ENCODE results near the gene CDK19.

DNA sequence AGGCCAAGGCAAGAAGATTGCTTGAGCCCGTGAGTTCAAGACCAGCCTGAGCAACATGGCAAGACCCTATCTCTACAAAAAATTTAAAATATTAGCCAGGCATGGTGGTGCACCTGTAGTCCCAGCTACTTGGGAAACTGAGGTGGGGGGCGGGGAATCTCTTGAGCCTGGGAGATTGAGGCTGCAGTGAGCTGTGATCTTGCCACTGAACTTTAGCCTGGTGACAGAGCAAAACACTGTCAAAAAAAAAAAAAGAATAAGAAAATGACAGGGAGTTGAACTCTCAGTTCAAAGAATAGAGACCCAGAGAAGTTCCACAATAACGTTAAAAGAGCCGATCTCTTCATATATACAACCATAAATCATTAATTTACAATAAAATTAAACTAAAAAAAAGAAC is 34.5 kb upstream of the CDK19 start:
- TF ChIP-seq CTCF (IDR thresholded peaks at IDR 0.05 in 4 of 5, conservative IDR thresholded peaks at IDR 0.05 in 1 of 5), result no peak
- no peak for TF ChIP-seq POLR2A (IDR thresholded peaks at IDR 0.05)
